Measurements from ENCODE around the gene MGAT5.

DNA sequence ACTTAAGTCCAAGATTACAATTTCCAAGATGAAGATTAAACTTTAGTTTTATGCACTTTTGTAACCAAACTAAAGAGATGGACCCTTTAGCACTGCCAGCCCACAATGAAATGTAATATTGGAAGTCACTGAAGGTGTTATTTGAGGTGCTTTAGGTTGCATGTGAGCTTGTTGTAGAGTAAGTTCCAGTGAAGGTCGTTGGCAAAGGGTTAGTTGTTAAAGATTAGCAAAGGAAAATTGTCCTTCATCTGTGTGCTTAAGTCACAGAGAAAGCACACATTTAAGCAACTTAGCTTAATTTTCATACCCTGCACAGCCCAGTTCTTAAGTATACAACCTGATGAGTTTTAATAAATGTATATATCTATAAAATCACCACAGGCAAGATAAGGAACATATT lies 46.7 kb downstream of the MGAT5 start:
- TF ChIP-seq, protein P1, sequence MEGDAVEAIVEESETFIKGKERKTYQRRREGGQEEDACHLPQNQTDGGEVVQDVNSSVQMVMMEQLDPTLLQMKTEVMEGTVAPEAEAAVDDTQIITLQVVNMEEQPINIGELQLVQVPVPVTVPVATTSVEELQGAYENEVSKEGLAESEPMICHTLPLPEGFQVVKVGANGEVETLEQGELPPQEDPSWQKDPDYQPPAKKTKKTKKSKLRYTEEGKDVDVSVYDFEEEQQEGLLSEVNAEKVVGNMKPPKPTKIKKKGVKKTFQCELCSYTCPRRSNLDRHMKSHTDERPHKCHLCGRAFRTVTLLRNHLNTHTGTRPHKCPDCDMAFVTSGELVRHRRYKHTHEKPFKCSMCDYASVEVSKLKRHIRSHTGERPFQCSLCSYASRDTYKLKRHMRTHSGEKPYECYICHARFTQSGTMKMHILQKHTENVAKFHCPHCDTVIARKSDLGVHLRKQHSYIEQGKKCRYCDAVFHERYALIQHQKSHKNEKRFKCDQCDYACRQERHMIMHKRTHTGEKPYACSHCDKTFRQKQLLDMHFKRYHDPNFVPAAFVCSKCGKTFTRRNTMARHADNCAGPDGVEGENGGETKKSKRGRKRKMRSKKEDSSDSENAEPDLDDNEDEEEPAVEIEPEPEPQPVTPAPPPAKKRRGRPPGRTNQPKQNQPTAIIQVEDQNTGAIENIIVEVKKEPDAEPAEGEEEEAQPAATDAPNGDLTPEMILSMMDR (IDR thresholded peaks at IDR 0.05; ENCODE audit: low read depth, low read length), result no peak
- no peak for TF ChIP-seq EZH2phosphoT487 (IDR thresholded peaks at IDR 0.05; ENCODE audit: low read depth)

Measured in OCI-LY3 (cell line).